K562 (cell line): Measurements from ENCODE around the gene CSMD2. TPM values are rescaled to one million over a fixed set of nuclear protein-coding genes. Genes with fewer than 3 reads are reported as not detected.

ENCODE experiments used
- ATAC-seq: fragments of 200-7000 bp; cut with Tn5 transposase; 3 replicates; pipeline ENCODE4 v1.9.1; 2020; ENCODE audit warnings: moderate library complexity
- BruUV-seq: library from RNA; stranded (reverse); fragments of 400-500 nt; replicated peaks from 2 replicates; lab custom pipeline; 2021; lab: Mats Ljungman, UMichigan
- CTCF ChIA-PET: fragments of 300-600 bp; formaldehyde crosslinking; extraction: SDS; loops from one replicate; lab custom pipeline; 2021; ENCODE audit warnings: low intra/inter-chr PET ratio; lab: Yijun Ruan, JAX
- POLR2A ChIA-PET: fragments of 300-600, 350-650 bp; sonication (Branson Sonifier 250); formaldehyde crosslinking; extraction: SDS; loops from one replicate; lab custom pipeline; 2021; ENCODE audit warnings: antibody characterized with exemption, inconsistent platforms; lab: Yijun Ruan, JAX
- DNase-seq, 4 experiments: peaks; one replicate each; pipeline versions ENCODE4 v3.0.0 to v3.0.0-alpha.2; 2011 to 2018; ENCODE audit warnings: low spot score in 3 of 4, mixed read lengths in 3 of 4; ENCODE audit errors: extremely low read depth in 1 of 4
- FAIRE-seq: peaks from 2 replicates; lab custom pipeline; 2011; peaks lifted over from hg19 to GRCh38; lab: Jason Lieb, UNC
- H2AFZ ChIP-seq: 2 replicates; pipeline ENCODE4 v1.6.0; 2011; ENCODE audit warnings: low read depth, low read length, control low read depth, inconsistent platforms
- H3K27ac ChIP-seq: fragments of 200-600 bp; 3 replicates; pipeline ENCODE4 v1.8.0; 2011; ENCODE audit warnings: low read depth, mild to moderate bottlenecking, control low read depth, inconsistent platforms, low read length, moderate library complexity, mixed read lengths; ENCODE audit errors: extremely low read depth
- H3K27me3 ChIP-seq, 2 experiments: fragments of 300-600 bp in 1 of 2; 2 replicates in 1 of 2; 3 replicates in 1 of 2; pipeline versions ENCODE4 v1.6.0 to v1.8.0; 2011; ENCODE audit warnings: inconsistent platforms in 2 of 2, low read length in 2 of 2, mild to moderate bottlenecking in 1 of 2, mixed read lengths in 1 of 2, moderate library complexity in 1 of 2; ENCODE audit not compliant: control insufficient read depth in 2 of 2, insufficient read depth in 2 of 2
- H3K36me3 ChIP-seq: fragments of 300-600 bp; 3 replicates; pipeline ENCODE4 v1.8.0; 2011; ENCODE audit warnings: mild to moderate bottlenecking, low read length, inconsistent platforms; ENCODE audit not compliant: control insufficient read depth, insufficient read depth
- H3K4me1 ChIP-seq, 2 experiments: fragments of 200-600 bp in 1 of 2; replicated peaks in 1 of 2; 2 replicates in 1 of 2; 3 replicates in 1 of 2; pipeline versions ENCODE4 v1.5.1 to v1.8.0; 2011; ENCODE audit warnings: inconsistent platforms in 2 of 2, low read length in 2 of 2, mild to moderate bottlenecking in 1 of 2, mixed read lengths in 1 of 2, moderate library complexity in 1 of 2; ENCODE audit not compliant: control insufficient read depth in 2 of 2, insufficient read depth in 2 of 2
- H3K4me2 ChIP-seq: 2 replicates; pipeline ENCODE4 v1.6.1; 2011; ENCODE audit warnings: low read length, control low read depth, inconsistent platforms, mixed read lengths; ENCODE audit not compliant: insufficient read depth
- H3K4me3 ChIP-seq: fragments of 200-600 bp; sonication (generic), shearing (Covaris generic); 2 replicates; pipeline ENCODE4 v1.5.1; 2016; ENCODE audit warnings: control low read depth, inconsistent platforms
- H3K79me2 ChIP-seq: fragments of 200-600 bp; 3 replicates; pipeline ENCODE4 v1.8.0; 2011; ENCODE audit warnings: low read length, inconsistent platforms; ENCODE audit not compliant: control insufficient read depth, insufficient read depth
- H3K9ac ChIP-seq, 2 experiments: 2 replicates each; pipeline versions ENCODE4 v1.6.0 to v1.6.1; 2011; ENCODE audit warnings: low read depth in 2 of 2, low read length in 2 of 2, control low read depth in 1 of 2, inconsistent platforms in 1 of 2, mild to moderate bottlenecking in 1 of 2, mixed read lengths in 1 of 2; ENCODE audit not compliant: insufficient read depth in 1 of 2
- H3K9me1 ChIP-seq: one replicate; pipeline ENCODE4 v1.6.0; 2011; ENCODE audit warnings: inconsistent platforms, mild to moderate bottlenecking, low read length, moderate library complexity; ENCODE audit not compliant: control insufficient read depth, insufficient read depth
- H3K9me3 ChIP-seq: replicated peaks from 2 replicates; pipeline ENCODE4 v1.5.1; 2011; ENCODE audit warnings: low read depth, low read length, inconsistent platforms; ENCODE audit not compliant: control insufficient read depth, insufficient read depth
- H4K20me1 ChIP-seq: replicated peaks from 2 replicates; pipeline ENCODE4 v1.6.1; 2011; ENCODE audit warnings: low read length, inconsistent platforms, mixed read lengths; ENCODE audit not compliant: control insufficient read depth, insufficient read depth
- KAT8 ChIP-seq: fragments of 450-650 bp; IDR thresholded peaks from 2 replicates; pipeline ENCODE4 v1.6.1; 2016; ENCODE audit warnings: low read depth, mild to moderate bottlenecking
- SREBF2 ChIP-seq: sonication (generic); formaldehyde crosslinking; IDR thresholded peaks from 2 replicates; pipeline ENCODE4 v1.4.0; 2020; ENCODE audit warnings: mild to moderate bottlenecking, missing genetic modification reagents
- ZNF75A ChIP-seq: fragments of 450-650 bp; formaldehyde crosslinking; IDR thresholded peaks from 2 replicates; pipeline ENCODE4 v1.4.0; 2020; ENCODE audit warnings: mild to moderate bottlenecking
- WGBS: fragments of 100-300 bp; shearing (Covaris generic); methylation state at CpG from one replicate; pipeline ENCODE4 v1.1.6; 2016; ENCODE audit warnings: low coverage, mixed read lengths; ENCODE audit not compliant: insufficient coverage; ENCODE audit errors: missing lambda C conversion rate; 5-methylcytosine and 5-hydroxymethylcytosine counted together
- in situ Hi-C: fragments of 300-500 bp; cut with MboI; formaldehyde crosslinking; loops from 4 replicates; pipeline ENCODE4 v1.15.0; 2018; ENCODE audit warnings: inconsistent platforms, mixed read lengths
- intact Hi-C: fragments of 100-400 bp; cut with micrococcal nuclease; formaldehyde crosslinking; loops from 2 replicates; pipeline ENCODE4 v1.14.2; 2022
- polyA plus RNA-seq, 8 experiments: library from polyadenylated mRNA; depleted of rRNA in 4 of 8; stranded (reverse) in 5 of 8; unstranded in 3 of 8; fragments of >200 nt; fragmentation: Nextera tagmentation in 2 of 8; fragmentation: Illumina TruSeq in 1 of 8; extraction: Ambion mirVana in 2 of 8; extraction: Trizol in 1 of 8; gene quantifications; 2 replicates each; pipeline versions ENCODE4 v1.2.1 to v1.2.3, GENCODE V29; 2011 to 2014; ENCODE audit warnings: inconsistent platforms in 1 of 8, missing spikeins in 1 of 8
- total RNA-seq, 7 experiments: library from RNA; depleted of rRNA in 6 of 7; stranded (reverse); fragments of >200 nt in 6 of 7; fragmentation: Illumina TruSeq in 2 of 7; extraction: Trizol in 2 of 7; gene quantifications; 2 replicates each; pipeline versions ENCODE4 v1.2.1 to v1.2.3, GENCODE V29; 2011 to 2021; ENCODE audit warnings: low replicate concordance in 1 of 7
- TF ChIP-seq, protein P1 (sequence below): fragments of 450-650 bp; formaldehyde crosslinking; IDR thresholded peaks from 2 replicates; pipeline ENCODE4 v1.4.0; 2020; ENCODE audit warnings: mild to moderate bottlenecking, moderate library complexity
- TF ChIP-seq, protein P2 (sequence below): fragments of 200-600 bp; sonication (generic); IDR thresholded peaks from one replicate; pipeline ENCODE4 v1.6.1; 2012; ENCODE audit warnings: mild to moderate bottlenecking, low read depth, low read length, inconsistent platforms
- TF ChIP-seq, protein P3 (sequence below): IDR thresholded peaks from 2 replicates; pipeline ENCODE4 v1.6.1; 2012; ENCODE audit warnings: low read depth, low read length, improper control_type of control experiment, borderline replicate concordance

CSMD2 gene
- total and polyA plus RNA-seq, 9 of the 15 experiments (the other 6 are each of a cell fraction or from before 2014, with no cell fraction given), result not detected

DNA sequence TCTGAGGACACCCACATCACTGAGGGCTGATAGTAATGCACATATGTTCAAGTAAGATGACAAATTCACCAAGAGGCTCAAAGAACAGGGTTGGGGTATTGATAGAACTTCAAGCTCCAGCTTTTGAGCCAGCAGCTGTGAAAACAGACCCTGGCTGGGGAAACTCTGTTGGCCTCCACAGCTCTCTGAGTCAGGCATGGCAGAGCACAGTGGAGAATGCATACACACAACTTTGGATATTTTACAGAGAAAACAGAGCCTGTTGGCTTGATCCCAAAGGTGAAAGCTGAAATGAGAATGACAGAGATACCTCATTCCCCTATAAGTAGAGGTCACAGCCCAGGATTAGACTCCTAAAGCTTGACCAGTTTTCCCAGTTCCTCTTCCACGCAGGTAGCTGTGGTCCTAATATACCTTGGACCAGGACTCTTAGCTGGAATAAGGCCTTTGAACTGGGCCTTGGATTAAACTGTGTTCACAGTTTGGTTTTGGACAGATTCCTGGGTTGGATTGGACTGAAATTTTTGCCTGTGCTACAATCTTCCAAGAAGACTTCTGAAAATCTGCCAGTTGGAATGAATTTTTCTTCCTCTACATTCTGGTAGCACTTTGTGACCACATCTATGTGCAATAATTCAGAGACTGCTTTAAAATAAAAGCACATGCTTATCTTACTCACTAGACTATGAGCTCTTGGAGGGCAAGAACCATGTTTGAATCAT lies 402.8 kb downstream of the CSMD2 start:
- WGBS, result 0% methylated on average over 1 of the region's 1 CpG
- no TSS peak for BruUV-seq
- H3K4me2 ChIP-seq, result no peak overlapping the region
- no peaks in the 10 kb centered on the region for H3K27me3 ChIP-seq
- CTCF ChIA-PET, result no interaction called here
- POLR2A ChIA-PET, result no interaction called here
- no peak for FAIRE-seq
- no peaks in the 10 kb centered on the region for H3K9me1 ChIP-seq
- intact Hi-C loops (no loop called here), in situ Hi-C loops (no loop called here)
- H2AFZ ChIP-seq, result no peak overlapping the region
- H3K79me2 ChIP-seq, result no peaks in the 10 kb centered on the region
- no peak for DNase-seq
- H3K9ac ChIP-seq, result no peak overlapping the region
- H3K4me1 ChIP-seq, result no peaks in the 10 kb centered on the region
- H3K9me3 ChIP-seq, result no peaks in the 10 kb centered on the region
- H3K27ac ChIP-seq, result no peak overlapping the region
- H4K20me1 ChIP-seq, result no peaks in the 10 kb centered on the region
- no peak for ATAC-seq
- H3K36me3 ChIP-seq, result no peaks in the 10 kb centered on the region
- no peak overlapping the region for H3K4me3 ChIP-seq
- no peak for TF ChIP-seq KAT8
- TF ChIP-seq, protein P1, sequence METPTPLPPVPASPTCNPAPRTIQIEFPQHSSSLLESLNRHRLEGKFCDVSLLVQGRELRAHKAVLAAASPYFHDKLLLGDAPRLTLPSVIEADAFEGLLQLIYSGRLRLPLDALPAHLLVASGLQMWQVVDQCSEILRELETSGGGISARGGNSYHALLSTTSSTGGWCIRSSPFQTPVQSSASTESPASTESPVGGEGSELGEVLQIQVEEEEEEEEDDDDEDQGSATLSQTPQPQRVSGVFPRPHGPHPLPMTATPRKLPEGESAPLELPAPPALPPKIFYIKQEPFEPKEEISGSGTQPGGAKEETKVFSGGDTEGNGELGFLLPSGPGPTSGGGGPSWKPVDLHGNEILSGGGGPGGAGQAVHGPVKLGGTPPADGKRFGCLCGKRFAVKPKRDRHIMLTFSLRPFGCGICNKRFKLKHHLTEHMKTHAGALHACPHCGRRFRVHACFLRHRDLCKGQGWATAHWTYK (CRISPR knock-in tag), result no peak
- TF ChIP-seq, protein P2, sequence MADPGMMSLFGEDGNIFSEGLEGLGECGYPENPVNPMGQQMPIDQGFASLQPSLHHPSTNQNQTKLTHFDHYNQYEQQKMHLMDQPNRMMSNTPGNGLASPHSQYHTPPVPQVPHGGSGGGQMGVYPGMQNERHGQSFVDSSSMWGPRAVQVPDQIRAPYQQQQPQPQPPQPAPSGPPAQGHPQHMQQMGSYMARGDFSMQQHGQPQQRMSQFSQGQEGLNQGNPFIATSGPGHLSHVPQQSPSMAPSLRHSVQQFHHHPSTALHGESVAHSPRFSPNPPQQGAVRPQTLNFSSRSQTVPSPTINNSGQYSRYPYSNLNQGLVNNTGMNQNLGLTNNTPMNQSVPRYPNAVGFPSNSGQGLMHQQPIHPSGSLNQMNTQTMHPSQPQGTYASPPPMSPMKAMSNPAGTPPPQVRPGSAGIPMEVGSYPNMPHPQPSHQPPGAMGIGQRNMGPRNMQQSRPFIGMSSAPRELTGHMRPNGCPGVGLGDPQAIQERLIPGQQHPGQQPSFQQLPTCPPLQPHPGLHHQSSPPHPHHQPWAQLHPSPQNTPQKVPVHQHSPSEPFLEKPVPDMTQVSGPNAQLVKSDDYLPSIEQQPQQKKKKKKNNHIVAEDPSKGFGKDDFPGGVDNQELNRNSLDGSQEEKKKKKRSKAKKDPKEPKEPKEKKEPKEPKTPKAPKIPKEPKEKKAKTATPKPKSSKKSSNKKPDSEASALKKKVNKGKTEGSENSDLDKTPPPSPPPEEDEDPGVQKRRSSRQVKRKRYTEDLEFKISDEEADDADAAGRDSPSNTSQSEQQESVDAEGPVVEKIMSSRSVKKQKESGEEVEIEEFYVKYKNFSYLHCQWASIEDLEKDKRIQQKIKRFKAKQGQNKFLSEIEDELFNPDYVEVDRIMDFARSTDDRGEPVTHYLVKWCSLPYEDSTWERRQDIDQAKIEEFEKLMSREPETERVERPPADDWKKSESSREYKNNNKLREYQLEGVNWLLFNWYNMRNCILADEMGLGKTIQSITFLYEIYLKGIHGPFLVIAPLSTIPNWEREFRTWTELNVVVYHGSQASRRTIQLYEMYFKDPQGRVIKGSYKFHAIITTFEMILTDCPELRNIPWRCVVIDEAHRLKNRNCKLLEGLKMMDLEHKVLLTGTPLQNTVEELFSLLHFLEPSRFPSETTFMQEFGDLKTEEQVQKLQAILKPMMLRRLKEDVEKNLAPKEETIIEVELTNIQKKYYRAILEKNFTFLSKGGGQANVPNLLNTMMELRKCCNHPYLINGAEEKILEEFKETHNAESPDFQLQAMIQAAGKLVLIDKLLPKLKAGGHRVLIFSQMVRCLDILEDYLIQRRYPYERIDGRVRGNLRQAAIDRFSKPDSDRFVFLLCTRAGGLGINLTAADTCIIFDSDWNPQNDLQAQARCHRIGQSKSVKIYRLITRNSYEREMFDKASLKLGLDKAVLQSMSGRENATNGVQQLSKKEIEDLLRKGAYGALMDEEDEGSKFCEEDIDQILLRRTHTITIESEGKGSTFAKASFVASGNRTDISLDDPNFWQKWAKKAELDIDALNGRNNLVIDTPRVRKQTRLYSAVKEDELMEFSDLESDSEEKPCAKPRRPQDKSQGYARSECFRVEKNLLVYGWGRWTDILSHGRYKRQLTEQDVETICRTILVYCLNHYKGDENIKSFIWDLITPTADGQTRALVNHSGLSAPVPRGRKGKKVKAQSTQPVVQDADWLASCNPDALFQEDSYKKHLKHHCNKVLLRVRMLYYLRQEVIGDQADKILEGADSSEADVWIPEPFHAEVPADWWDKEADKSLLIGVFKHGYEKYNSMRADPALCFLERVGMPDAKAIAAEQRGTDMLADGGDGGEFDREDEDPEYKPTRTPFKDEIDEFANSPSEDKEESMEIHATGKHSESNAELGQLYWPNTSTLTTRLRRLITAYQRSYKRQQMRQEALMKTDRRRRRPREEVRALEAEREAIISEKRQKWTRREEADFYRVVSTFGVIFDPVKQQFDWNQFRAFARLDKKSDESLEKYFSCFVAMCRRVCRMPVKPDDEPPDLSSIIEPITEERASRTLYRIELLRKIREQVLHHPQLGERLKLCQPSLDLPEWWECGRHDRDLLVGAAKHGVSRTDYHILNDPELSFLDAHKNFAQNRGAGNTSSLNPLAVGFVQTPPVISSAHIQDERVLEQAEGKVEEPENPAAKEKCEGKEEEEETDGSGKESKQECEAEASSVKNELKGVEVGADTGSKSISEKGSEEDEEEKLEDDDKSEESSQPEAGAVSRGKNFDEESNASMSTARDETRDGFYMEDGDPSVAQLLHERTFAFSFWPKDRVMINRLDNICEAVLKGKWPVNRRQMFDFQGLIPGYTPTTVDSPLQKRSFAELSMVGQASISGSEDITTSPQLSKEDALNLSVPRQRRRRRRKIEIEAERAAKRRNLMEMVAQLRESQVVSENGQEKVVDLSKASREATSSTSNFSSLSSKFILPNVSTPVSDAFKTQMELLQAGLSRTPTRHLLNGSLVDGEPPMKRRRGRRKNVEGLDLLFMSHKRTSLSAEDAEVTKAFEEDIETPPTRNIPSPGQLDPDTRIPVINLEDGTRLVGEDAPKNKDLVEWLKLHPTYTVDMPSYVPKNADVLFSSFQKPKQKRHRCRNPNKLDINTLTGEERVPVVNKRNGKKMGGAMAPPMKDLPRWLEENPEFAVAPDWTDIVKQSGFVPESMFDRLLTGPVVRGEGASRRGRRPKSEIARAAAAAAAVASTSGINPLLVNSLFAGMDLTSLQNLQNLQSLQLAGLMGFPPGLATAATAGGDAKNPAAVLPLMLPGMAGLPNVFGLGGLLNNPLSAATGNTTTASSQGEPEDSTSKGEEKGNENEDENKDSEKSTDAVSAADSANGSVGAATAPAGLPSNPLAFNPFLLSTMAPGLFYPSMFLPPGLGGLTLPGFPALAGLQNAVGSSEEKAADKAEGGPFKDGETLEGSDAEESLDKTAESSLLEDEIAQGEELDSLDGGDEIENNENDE, result no peak
- no peak for TF ChIP-seq SREBF2 (CRISPR knock-in tag)
- TF ChIP-seq ZNF75A (CRISPR knock-in tag), result no peak
- TF ChIP-seq, protein P3, sequence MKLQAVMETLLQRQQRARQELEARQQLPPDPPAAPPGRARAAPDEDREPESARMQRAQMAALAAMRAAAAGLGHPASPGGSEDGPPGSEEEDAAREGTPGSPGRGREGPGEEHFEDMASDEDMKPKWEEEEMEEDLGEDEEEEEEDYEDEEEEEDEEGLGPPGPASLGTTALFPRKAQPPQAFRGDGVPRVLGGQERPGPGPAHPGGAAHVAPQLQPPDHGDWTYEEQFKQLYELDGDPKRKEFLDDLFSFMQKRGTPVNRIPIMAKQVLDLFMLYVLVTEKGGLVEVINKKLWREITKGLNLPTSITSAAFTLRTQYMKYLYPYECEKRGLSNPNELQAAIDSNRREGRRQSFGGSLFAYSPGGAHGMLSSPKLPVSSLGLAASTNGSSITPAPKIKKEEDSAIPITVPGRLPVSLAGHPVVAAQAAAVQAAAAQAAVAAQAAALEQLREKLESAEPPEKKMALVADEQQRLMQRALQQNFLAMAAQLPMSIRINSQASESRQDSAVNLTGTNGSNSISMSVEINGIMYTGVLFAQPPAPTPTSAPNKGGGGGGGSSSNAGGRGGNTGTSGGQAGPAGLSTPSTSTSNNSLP, result no peak
